Measurements from ENCODE around the gene XAB2.
A peak's percentile ranks its signal among the peaks of the same experiment; 100 is the strongest.

Gene XAB2

GRCh38 chr19:7633698-7634097, 4.4 kb upstream of the XAB2 start, which contains the start of gene PCP2:
Gene PCP2, minus strand, starts transcription at chr19:7633719. Its CDS starts 262 bp downstream, at chr19:7633457.
- no peak for DNase-seq

- DNase-seq: no peak
These were observed 3.2 kb upstream of the XAB2 start for GRCh38 chr19:7632340-7633203.

GRCh38 chr19:7631577-7631976, 2.2 kb upstream of the XAB2 start:
- no peak for DNase-seq

- DNase-seq: no peak
These were observed 595 bp downstream of the XAB2 start for GRCh38 chr19:7628589-7629311.

GRCh38 chr19:7627166-7627565, 2.2 kb downstream of the XAB2 start:
- no peak for DNase-seq

GRCh38 chr19:7625763-7626372, 3.5 kb downstream of the XAB2 start:
- DNase-seq: no peak

GRCh38 chr19:7624810-7625209, 4.5 kb downstream of the XAB2 start:
- DNase-seq: no peak

- DNase-seq: no peak
These were observed 5.4 kb downstream of the XAB2 start for GRCh38 chr19:7623725-7624603.

- DNase-seq: no peak
These were observed 6.2 kb downstream of the XAB2 start for GRCh38 chr19:7622933-7623685.

- no peak for DNase-seq
These were observed 8.6 kb downstream of the XAB2 start for GRCh38 chr19:7620442-7621412.

GRCh38 chr19:7619671-7620441, 9.5 kb downstream of the XAB2 start:
- DNase-seq: no peak

- DNase-seq: no peak
These were observed 10.4 kb downstream of the XAB2 start for GRCh38 chr19:7618771-7619510.

- peak; percentile 28 for DNase-seq
These were observed 11.0 kb downstream of the XAB2 start for GRCh38 chr19:7618348-7618747.

- DNase-seq: no peak
These were observed 11.6 kb downstream of the XAB2 start for GRCh38 chr19:7617735-7618134.

GRCh38 chr19:7617172-7617571, 12.2 kb downstream of the XAB2 start:
- no peak for DNase-seq

GRCh38 chr19:7614859-7615741, 14.2 kb downstream of the XAB2 start:
- DNase-seq: no peak

Measured in right kidney (tissue), 1 donor.